GM18861 (cell line): ENCODE measurements around the gene GALNT4.

Source experiments
- ATAC-seq: cut with Tn5 transposase; IDR thresholded peaks from one replicate; pipeline ENCODE4 v1.9.1; 2021; ENCODE audit not compliant: unreplicated experiment

Gene GALNT4

DNA sequence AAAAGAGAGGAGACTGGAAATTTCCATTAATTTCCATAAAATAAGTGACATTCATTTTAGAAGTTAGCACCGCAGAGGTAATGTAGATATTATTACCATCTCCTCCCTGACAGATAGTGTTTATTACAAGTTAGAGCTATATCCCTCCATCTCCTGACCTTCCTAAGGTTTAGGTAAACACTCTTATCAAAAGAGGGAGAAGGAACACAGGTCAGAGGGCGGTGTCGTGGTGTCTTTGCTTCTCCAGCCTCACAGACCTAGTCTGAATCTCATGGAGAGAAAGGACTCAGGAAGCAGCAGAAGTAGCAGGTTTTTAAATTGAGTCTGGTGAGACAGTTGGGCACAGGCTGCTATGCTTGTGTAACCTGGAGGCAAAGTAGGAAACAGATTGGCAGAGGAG is 12.8 kb upstream of the GALNT4 start:
- ATAC-seq = no peak

DNA sequence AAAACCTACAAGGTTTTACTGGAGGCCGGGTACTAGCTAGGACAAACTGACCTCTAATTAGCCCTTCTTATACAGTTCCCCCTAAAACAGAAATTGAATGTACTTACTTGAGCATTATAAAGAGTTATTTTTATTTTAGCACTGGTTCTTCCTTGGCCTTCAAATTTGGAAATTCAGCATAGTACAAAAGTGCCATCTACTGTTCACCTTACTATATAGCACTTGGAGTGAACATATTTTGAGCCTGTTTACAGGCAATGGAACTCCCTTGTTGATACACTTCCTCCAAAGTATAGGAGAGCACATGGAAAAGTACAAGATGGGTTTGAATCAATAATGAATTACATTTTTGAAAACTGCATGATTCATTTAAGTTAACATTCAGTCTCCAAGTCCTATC is 5.1 kb upstream of the GALNT4 start:
- peak; percentile 30 for ATAC-seq

GRCh38 chr12:89528434-89528833 is 3.8 kb upstream of the GALNT4 start:
- no peak for ATAC-seq

DNA sequence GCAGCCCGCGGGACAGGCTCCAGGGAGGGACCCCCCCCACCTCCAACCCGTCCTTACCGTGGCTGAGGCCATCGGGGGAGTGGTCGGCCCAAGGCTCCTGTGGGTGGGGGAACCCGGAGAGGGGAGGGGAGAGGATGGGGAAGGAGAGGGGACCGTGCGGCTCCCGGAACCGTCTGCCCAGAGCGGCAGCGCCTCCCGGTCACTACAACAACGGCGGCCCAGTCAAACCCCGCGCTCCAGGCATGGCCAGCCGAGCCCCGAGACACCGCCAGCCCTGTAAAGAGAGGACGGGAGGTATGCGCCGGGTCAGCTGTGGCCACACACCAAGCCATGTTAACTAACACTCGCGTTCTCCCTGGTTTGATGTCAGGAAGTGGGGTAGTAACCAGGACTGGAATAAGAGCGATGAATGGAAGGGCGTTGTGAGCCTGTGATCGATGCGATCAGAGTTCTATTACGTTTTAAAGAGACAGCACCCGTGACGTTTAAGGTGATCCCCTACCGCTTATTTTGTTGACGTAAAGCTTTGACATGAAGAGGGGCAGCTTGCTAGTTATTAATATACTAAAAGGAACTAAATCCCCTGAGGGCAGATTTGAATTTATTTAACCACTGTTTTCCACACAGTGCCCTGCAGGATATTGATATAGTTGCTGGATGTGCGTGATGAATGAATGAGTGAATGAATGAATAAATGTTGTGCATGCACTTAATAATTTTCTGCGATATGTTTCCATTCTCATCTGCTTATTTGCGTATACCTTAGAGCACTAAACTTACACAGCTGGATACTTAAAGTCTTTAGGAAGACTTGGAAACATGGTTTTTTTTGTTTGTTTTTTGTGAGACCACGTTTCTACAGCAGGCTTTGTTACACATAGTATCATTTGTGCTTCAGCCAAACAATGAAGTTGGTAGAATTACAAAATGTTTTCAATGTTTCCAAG is 1.5 kb upstream of the GALNT4 start, which contains the start of gene POC1B:
Gene POC1B, minus strand, starts transcription at position 224 of the 947 bp plus-strand sequence. Its CDS starts 152 bp downstream, at position 72.
- peak; percentile 48 for ATAC-seq

DNA sequence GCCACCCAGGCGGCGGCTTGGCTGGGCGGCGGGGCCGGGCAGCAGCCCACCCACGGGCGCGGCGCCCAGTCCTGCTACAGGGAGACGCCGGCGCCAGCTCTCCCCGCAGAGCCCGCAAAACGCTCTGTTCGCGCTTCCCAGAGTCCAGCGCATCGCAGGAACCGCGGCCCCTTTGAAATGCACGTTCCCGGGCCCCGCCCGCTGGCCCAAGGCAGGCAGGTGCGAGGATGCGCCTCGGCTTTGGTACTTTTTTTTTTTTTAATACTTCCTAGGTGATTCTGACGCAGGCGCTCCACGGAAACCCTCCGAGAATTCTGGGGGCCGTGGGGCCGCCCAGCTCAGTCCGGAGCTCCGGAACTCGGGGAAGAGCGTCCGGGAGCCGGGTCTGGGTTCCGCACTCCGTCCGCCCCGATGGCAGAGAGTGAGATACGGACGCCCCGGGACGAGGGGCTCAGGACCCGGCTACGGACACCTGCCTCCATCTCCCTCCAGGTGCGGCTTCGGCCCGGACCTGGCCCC is 768 bp upstream of the GALNT4 start:
- ATAC-seq = peak; percentile 8

DNA sequence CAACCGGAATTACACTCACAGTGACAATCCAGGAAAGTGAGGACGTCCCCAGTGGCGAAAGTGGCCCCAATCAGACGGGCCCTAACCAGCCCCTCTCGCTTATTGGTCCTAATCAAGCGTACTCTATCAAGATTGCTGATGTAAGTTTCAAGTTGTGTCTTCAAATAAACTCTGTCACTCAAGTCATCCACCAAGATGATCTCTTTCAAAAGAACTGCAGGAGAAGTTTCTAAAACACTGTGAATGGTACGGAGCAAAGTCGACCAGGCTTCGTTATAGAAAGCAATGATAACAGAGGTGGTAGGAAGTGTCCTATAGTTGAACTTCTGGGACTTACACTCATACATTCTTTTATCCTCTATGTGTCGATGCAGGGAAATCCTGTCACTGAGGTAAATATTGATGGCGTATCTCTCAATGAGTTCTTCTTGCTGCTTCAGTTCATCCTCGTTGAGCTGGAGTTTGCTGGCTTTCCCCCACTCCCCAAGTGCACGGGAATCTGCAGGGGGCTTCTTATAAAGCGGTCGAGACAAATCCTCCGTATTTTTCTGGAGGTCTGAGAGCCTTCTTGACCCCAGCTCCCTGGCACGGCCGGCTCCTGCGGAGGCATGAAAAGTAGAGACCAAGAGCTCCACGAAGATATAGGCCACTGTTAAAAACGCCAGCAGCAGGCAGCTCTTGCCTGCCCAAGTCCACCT is 604 bp downstream of the GALNT4 start:
- ATAC-seq = no peak

- ATAC-seq = no peak
Observed at GRCh38 chr12:89523393-89523792, 1.2 kb downstream of the GALNT4 start.

DNA sequence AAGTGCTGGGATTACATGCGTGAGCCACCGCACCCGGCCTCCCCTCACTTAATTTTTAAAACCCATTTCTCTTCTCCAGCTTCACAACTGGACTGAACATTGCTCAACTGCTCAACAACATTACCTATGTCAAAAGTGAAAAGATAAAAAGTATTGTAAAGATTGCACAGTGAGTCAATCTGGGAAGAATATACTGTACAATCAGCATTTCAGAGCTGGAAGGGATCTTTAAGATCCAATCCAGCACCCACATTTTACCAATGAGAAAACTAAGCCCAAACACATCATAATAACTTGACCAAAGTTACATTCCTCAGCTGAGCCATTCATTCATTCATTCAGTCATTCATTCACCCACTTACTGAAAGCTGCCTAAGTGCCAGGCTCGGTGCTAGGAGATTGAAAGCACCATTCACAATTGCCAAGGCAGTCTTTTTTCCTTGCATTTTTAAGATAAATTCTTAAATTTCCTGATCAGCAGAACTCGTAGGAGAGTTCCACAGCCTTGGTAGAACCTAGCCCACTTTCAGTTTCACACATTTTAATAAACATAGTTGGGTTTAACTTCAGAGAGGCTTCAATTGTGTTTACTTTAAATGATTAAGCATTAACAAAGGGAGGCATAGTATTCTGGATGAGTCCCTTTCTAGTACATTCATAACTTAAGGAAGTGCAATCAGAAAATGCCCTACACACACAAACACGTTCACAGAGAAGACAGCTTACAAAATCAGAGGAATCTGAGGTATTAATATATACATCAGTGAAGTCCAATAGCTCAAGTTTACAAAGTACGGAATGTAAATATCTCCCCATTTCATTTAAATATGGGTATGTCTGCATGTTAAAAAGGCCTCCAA is 3.0 kb downstream of the GALNT4 start:
- no peak for ATAC-seq

GRCh38 chr12:89517720-89518119 is 6.9 kb downstream of the GALNT4 start:
- no peak for ATAC-seq

DNA sequence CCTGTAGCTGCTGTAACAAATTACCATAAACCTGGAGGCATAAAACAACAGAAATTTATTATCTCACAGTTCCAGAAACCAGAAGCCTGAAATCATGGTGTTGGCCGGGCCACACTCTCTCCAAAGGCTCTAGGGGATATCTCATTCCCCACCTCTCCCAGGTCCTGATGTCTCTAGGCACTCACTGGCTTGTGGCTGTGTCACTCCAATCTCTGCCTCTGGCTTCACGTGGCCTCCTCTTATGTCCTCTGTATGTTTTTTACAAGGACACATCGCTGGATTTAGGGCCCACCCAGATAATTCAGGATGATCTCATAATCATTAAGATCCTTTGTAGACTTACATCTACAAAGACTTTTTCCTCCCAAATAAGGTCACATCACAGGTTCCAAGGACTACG is 8.0 kb downstream of the GALNT4 start:
- no peak for ATAC-seq

DNA sequence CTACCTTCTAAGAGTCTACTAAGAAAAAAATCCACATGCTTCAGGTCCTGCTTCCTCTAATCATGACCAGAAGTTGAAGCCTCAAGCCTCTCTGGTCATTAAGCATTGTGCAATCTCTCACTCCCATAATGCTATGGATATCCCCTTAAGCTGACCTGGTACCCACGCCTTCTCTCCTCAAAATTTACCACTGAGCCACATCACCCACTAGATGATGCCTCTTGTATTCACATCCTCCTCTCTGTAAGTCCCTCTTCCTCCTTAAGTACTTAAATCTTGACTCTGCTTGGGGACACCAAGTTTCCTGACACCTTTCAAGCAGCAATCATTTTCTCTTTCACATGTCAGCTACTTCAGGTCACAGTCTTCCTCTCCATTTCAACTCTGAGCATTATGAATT is 9.8 kb downstream of the GALNT4 start:
- peak; percentile 69 for ATAC-seq

DNA sequence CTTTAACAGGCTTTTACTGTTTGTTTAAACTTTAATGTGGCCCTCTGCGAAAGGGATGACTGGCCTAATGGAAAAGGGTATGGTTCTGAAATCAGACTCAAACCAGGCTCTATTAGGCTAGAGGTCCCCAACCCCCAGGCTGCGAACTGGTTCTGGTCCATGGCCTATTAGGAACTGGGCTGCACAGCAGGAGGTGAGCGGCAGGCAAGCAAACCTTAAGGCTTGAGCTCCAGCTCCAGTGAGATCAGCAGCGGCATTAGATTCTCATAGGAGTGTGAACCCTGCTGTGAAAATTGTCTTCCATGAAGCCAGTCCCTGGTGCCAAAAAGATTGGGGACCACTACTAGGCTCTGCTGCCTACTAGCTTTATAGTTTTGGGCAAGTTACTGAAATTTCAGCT is 11.1 kb downstream of the GALNT4 start:
- ATAC-seq = no peak

GRCh38 chr12:89507015-89507824 is 17.4 kb downstream of the GALNT4 start:
- ATAC-seq = no peak

GRCh38 chr12:89506050-89506449 is 18.5 kb downstream of the GALNT4 start:
- ATAC-seq = no peak

DNA sequence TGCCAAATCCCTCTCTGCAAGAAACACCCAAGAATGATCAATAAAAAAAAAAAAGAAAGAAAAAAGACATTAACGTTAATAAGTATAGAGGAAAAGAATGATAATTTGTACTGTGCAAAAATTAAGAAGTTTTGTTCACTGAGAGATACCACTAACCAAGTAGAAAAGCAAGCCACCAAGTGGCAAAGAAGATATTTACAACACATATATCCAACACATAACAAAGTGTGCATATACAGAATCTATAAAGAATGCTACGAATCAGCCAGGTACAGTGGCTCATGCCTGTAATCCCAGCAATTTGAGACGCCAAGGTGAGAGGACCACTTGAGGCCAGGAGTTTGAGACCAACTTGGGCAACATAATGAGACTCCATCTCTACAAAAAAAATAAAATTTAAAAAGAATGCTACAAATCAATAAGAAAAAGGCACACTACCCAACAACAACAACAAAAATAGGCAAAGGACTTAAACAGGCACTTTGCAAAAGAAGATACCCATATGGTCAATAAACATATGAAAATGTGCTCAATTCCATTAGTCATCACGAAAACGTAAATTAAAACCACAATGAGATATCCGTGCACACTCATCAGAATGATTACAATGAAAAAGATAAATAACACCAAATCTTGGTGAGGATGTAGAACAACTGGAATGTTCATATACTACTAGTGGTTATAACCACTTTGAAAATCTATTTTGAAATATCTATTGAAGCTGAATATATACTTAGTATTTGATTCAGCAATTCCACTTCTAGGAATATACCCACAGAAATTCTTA is 19.8 kb downstream of the GALNT4 start:
- no peak for ATAC-seq

DNA sequence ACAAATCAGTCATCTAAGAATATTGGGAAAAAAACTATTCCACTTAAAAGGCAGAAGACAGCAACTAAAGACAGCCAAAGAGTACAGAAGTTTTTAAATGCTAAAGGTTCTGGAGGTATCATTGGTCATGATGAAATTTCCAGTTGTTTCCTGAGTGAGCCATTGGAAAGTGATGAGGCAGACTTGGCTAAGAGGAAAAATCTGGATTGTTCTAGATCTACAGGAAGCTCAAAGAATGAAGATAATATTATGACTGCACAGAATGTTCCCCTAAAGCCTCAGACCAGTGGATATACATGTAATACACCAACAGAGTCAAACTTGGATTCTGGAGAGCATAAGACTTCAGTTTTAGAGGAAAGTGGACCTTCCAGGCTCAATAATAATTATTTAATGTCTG is 22.8 kb downstream of the GALNT4 start:
- ATAC-seq = no peak

DNA sequence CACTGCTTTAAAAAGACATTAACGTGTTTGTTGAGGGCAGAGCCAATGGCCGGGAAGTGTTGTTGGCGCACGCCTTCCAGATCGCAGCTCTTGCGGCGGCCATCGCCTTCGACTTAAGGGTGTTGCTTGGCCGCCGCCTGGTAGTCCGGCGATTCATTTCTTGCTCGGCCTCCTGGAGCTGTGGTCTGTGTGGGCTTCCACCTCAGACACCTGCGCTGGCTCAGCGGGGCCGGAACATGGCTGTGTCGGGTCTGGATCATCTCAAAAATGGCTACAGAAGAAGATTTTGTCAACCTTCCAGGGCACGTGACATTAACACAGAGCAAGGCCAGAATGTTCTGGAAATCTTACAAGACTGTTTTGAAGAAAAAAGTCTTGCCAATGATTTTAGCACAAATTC is 24.7 kb downstream of the GALNT4 start:
- no peak for ATAC-seq

GRCh38 chr12:89497467-89497866 is 27.1 kb downstream of the GALNT4 start:
- no peak for ATAC-seq

DNA sequence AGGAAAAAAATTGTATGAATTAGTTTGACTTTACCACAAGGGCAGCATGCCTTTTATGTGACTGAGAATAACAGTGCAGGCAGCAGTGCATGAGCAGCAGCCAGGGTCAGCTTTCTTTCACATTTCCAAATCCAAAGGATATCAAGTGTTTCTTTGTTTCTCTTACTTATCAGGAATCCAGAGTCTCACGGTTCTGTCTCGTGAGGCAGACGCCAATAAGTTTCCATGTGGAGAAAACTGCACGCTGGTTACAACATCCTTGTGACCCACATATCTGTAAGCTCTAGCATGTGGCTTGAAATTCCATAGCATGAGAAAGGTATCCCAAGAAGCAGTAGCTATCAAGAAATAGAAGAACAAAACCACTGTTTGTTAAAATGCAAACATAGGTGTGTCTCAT is 27.6 kb downstream of the GALNT4 start:
- no peak for ATAC-seq
